ENCODE data around the gene CD72. TPM values are rescaled to one million over a fixed set of nuclear protein-coding genes. Genes with fewer than 3 reads are reported as not detected.

The CD72 gene
- total RNA-seq, 1 donor from 2014 or later, result 5.6 TPM

DNA sequence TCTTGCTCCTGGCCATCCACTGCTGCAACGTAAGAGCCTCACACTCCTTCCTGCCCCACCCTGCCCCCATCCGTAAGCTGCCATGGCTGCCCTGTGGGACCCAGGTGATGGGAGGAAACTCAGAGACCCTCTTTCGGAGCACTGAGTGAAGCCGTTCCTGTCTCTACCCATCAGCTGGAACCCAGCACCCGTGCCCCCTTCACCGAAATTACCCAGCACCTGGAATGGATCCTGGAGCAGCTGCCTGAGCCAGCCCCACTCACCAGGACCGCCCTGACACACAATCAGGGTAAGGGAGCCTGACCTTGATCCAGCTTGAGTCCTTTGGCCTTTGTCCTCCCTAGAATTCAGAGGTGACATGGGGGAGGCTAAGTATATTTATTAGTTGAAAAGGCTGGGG is 10.0 kb downstream of the CD72 start:
- Histone ChIP-seq H3K4me3 (no peak overlapping the region), H3K27me3 (no peaks in the 10 kb centered on the region), H3K36me3 (peaks cover 0 to 27% of the 10 kb centered on the region in 2 donors), H3K9me3 (no peaks in the 10 kb centered on the region), H3K4me1 (peaks cover 19% of the 10 kb centered on the region), H3K27ac (no peak overlapping the region)
- intact Hi-C loops (cut with DNase I), result loop anchor here (5.0 kb wide), 1 partner anchor 124 kb away; the partner anchor contains the start of genes CREB3 and TLN1
- TF ChIP-seq POLR2A (IDR thresholded peaks at IDR 0.05), result no peak
- no peak for TF ChIP-seq POLR2AphosphoS5 (IDR thresholded peaks at IDR 0.05; ENCODE audit: insufficient read depth in 1 of 2, low read depth in 1 of 2)
- TF ChIP-seq, protein P1, sequence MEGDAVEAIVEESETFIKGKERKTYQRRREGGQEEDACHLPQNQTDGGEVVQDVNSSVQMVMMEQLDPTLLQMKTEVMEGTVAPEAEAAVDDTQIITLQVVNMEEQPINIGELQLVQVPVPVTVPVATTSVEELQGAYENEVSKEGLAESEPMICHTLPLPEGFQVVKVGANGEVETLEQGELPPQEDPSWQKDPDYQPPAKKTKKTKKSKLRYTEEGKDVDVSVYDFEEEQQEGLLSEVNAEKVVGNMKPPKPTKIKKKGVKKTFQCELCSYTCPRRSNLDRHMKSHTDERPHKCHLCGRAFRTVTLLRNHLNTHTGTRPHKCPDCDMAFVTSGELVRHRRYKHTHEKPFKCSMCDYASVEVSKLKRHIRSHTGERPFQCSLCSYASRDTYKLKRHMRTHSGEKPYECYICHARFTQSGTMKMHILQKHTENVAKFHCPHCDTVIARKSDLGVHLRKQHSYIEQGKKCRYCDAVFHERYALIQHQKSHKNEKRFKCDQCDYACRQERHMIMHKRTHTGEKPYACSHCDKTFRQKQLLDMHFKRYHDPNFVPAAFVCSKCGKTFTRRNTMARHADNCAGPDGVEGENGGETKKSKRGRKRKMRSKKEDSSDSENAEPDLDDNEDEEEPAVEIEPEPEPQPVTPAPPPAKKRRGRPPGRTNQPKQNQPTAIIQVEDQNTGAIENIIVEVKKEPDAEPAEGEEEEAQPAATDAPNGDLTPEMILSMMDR (IDR thresholded peaks at IDR 0.05), result no peak
- no peak for DNase-seq (ENCODE audit: extremely low spot score in 2 of 2)

- TF ChIP-seq, protein P1 (IDR thresholded peaks at IDR 0.05), result no peak
- TF ChIP-seq POLR2AphosphoS5 (IDR thresholded peaks at IDR 0.05; ENCODE audit: insufficient read depth in 1 of 2, low read depth in 1 of 2), result no peak
- no peak for TF ChIP-seq POLR2A (IDR thresholded peaks at IDR 0.05)
- no peaks in the 10 kb centered on the region for H3K27me3 ChIP-seq
- no peak overlapping the region for H3K4me3 ChIP-seq
- intact Hi-C loops (cut with DNase I), result loop anchor here (5.0 kb wide), 1 partner anchor 126 kb away; the partner anchor contains the start of genes CREB3 and TLN1
- no peak overlapping the region for H3K27ac ChIP-seq
- no peaks in the 10 kb centered on the region for H3K9me3 ChIP-seq
- no peak for DNase-seq (ENCODE audit: extremely low spot score in 2 of 2)
- peaks cover 24% of the 10 kb centered on the region for H3K4me1 ChIP-seq
- peaks cover 0 to 27% of the 10 kb centered on the region in 2 donors for H3K36me3 ChIP-seq
Observed at GRCh38 chr9:35606726-35607125, 11.5 kb downstream of the CD72 start.

GRCh38 chr9:35606138-35606504 is 12.1 kb downstream of the CD72 start:
- Histone ChIP-seq H3K36me3 (peaks cover 0 to 27% of the 10 kb centered on the region in 2 donors), H3K27ac (peak overlapping the region; percentile 95), H3K27me3 (no peaks in the 10 kb centered on the region), H3K4me3 (peak overlapping the region; percentile 64 to 88), H3K4me1 (peaks cover 24% of the 10 kb centered on the region), H3K9me3 (no peaks in the 10 kb centered on the region)
- TF ChIP-seq POLR2A (IDR thresholded peaks at IDR 0.05), result no peak
- no peak for TF ChIP-seq POLR2AphosphoS5 (IDR thresholded peaks at IDR 0.05; ENCODE audit: insufficient read depth in 1 of 2, low read depth in 1 of 2)
- TF ChIP-seq, protein P1 (IDR thresholded peaks at IDR 0.05), result no peak
- intact Hi-C loops (cut with DNase I), result loop anchor here (5.0 kb wide), 1 partner anchor 126 kb away; the partner anchor contains the start of genes CREB3 and TLN1
- no peak for DNase-seq (ENCODE audit: extremely low spot score in 2 of 2)

DNA sequence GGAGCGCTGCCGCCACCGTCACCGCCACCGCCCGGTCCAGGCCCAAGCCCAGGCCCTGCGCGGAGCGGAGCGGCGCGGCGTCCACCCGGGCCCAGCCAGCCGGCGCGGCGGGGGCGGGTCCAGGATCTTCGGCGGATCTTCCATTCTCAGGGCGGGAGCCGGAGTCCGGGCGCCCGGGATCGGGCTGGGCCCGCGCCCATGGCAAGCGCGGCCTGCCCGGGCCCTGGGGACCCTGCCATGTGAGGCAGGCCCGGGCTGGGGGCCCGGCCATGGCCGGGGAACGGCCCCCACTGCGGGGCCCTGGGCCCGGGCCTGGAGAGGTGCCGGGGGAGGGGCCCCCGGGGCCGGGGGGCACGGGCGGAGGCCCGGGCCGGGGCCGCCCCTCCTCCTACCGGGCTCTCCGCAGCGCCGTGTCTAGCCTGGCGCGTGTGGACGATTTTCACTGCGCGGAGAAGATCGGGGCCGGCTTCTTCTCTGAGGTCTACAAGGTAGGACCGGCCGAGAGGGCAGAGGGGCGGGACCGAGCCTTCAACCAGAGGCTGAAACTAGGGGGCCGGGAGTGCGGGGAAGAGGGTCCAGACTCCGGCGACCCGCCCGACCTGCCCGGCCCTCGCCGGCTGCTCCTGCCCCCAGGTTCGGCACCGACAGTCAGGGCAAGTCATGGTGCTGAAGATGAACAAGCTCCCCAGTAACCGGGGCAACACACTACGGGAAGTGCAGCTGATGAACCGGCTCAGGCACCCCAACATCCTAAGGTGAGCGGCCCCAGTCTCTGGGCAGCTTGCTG is 12.7 kb downstream of the CD72 start:
- peak overlapping the region; percentile 95 for H3K27ac ChIP-seq
- TF ChIP-seq POLR2AphosphoS5 (IDR thresholded peaks at IDR 0.05; ENCODE audit: insufficient read depth in 1 of 2, low read depth in 1 of 2) (no peak), POLR2A (IDR thresholded peaks at IDR 0.05) (no peak)
- TF ChIP-seq, protein P1 (IDR thresholded peaks at IDR 0.05), result no peak
- H3K36me3 ChIP-seq, result peaks cover 0 to 27% of the 10 kb centered on the region in 2 donors
- H3K4me1 ChIP-seq, result peaks cover 24% of the 10 kb centered on the region
- no peak for DNase-seq (ENCODE audit: extremely low spot score in 2 of 2)
- intact Hi-C loops (cut with DNase I), result loop anchor here (5.0 kb wide), 1 partner anchor 127 kb away; the partner anchor contains the start of genes CREB3 and TLN1
- H3K9me3 ChIP-seq, result no peaks in the 10 kb centered on the region
- H3K4me3 ChIP-seq, result peak overlapping the region; percentile 64 to 88
- H3K27me3 ChIP-seq, result no peaks in the 10 kb centered on the region
